Stimulated activated CD8-positive, alpha-beta memory T cell treated with anti-CD3 and anti-CD28 coated beads, Interleukin-7, amount 100 ng/mL, for 4 hours (primary cell): ENCODE results near the gene IGSF22.

ENCODE experiments used
- DNase-seq, 2 donors: peaks; one replicate each; pipeline ENCODE4 v3.0.0-alpha.2; 2020; ENCODE audit warnings: low read depth in 2 of 2

IGSF22 gene

DNA sequence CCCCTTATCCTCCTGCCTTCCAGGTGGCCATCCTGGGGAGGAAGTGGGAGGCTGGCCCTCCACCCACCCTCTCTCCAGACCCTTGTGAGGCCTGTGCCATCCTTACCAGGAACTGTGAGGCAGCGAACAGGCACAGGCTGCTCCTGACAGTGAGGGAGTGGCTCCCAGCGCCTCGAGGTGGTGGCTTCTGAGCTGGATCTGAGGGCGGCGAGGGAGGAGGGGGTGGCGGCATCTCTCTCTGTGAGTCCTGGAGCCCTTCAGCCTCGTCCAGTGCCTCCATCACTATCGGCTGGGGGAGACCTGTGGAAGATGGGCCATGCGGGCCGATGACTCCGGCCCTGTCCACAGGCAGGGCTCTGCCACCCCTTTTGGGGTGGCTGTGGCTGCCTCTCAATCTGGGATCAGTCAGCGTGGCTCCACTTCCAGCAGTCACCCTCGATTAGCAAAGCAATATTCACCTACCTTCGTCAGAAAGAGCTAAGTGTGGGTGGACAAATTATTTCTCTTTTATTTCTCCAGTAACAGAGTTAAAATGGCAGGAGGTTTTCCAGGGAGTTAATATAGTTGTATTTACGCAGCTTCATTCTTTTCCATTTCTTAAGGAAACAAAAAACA is 18.0 kb upstream of the IGSF22 start:
- no peak for DNase-seq

DNA sequence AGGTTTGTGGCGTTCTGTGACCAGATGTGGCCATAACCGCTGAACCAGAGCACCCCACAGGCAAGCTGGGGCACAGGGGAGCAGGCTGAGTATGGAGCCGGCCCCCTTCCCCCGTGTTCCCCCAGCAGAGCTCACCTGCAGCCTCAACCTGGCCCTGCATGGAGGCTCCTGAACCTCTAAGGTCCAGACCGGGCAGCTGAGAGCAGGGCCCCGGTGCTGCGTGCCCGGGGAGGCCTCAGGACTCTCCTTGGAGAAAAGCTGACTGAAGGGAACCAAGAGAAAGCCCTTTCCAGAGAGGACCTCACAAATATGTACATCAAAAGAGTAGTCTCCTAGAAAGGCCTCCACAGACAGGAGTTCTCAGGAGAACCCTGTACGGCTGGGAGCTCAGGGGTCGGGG is 17.4 kb upstream of the IGSF22 start:
- no peak for DNase-seq

DNA sequence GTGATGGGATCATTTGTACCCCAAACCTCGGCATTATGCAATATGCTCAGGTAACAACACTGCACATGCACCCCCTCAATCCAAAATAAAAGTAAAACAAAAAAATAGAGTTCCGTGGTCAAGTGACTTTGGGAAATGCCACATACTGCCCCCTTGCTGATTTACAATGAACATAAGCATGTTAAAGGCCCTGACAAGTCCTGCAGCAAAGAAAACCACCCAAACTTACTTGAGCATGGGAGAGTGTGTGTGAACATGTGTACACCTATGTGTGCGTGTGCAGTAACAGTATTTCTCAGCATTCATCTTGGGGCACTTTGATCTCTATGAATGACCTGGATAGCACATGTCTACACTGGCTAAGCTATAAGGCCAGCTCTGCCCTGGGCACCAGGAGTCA is 15.8 kb upstream of the IGSF22 start:
- no peak for DNase-seq

DNA sequence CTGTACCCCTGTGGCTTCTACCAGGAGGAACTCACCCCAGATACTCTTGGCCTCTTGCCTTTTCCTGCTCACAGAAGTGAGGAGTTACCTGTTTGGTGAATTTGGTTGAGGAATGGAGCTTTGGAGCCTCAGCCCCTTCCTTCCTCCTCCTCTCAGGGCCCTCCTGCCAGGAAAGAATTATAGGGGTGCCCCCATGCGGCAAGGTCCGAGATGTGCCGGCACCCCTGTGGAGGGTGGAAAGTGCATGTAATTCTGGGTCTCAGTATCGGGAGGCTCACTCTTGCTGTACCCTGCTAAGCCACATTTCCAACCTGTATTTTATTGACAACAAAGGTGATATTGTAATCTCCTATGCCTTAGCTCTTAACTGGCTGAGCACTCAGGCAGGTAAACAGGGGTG is 13.7 kb upstream of the IGSF22 start:
- DNase-seq: no peak

DNA sequence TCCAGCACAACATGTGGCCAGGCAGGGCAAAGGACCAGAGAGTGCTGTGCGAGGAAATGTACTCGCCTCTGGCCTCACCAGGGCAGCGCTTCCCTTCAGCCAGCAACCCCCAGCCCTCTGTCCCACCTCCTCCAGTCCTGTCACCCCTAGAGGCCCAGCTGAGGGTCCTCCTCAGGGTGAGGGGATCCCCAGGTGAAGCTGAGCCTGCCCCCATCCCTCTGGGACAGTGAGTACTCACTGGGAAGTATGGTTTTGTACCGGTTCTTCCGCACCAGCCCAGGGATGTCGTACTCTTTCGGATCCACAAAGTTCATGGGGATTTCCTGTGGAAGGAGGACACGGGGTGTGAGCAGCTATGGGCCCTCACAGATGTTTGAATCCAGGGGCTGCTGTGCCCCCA is 11.7 kb upstream of the IGSF22 start:
- no peak for DNase-seq

DNA sequence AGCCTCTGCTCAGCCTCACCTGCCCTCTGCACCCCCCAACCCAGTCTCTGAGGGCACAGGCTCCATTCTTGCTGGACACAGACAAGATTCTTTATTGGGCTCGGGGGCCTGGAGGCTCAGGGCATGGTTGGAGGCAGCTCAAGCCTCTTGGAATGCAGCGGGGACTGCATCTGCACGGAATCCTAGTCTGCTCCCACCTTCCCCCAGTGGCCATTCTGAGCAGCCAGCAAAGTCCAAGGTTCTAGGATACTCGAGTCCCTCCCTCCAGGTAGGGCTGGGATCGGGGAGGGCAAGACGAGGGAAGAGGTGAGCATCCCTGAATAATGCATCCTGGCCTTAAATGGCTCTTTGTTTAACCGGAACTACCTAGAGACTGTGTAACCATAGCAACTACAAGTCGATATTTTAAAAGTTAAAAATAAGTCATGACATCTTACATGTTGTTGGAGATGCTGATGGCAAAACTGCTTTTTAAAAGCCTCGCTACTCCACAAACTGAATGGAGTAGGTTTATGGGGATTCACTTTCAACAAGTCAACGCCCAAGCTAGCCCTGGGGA is 10.7 kb upstream of the IGSF22 start:
- DNase-seq: no peak

DNA sequence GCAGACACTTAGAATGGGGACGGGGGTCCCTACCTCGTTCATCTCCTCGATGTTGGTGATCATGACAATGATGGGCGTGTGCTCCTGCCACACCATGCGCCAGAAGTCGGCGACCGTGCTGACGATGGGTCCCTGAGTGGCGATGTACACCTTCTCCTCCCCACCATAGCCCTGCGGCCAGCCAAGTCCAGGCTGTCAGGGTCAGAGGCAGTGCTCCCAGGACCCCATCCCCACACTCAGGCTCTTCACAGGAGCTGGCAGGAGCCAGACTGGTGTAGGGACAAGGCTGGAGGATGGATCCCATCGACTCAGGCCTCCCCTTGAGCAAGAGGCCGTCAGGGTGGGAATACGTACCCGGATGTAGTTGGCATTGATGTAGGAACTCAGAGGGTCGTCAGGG is 7.2 kb upstream of the IGSF22 start:
- DNase-seq: no peak

DNA sequence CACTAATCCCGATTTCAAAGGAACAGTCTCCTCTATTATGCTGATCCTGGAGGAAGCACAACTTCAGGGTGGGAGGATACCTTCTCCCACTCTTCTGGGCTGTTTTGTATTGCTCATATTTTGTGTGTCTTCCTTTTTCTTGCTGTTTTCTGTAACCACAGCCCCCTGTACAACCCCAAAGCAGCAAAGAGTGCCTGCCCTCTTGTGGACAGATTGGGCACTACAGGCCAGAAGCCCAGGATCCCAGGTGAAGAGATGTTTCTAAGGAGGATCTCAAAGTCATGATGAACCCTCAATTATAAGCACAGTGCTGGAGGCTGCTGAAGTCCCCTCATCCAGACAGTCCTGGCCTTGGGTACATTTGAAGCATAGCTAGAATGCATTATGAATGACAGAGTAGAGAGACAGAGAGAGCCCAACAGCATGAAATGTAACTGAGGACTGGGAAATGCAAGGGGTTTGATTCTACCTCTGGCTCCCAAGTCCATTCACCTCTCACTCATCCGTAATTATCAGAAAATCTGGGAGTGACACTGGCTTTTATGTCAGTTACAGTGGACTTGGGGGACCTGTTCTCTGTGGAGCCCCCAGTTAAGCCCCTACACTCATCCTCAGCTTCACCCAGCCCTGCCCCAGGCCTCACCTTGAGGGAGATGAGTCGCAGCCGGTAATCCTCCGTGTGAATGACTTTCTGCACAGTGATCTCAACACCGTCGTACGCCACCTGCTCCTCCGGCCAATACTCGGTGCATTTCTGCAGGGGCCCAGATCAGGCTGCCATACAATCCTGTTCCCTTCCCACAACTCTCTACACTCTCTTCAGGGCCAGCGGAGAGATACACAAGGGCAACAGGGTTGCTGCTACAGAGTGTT is 6.2 kb upstream of the IGSF22 start:
- DNase-seq: peak; percentile 48 to 57

DNA sequence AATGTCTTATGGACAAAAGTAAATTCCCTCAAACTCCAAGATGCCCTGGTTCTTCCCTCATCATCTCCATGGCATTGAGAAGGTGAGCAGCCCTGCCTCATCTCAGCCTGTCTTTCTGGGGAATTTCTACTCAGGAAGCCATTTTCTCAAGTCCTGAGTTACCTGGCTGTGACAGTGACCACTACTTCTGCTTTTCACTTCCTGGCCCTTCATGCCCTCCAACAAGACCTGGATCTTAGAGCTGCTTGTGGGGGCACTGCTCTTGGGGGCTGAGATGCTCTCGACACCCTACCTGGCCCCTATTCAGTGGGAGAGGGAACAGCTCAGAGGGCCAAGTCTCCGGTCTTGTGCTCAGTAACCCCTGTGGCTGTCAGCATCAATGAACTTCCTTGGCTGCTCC is 5.5 kb upstream of the IGSF22 start:
- DNase-seq: no peak

DNA sequence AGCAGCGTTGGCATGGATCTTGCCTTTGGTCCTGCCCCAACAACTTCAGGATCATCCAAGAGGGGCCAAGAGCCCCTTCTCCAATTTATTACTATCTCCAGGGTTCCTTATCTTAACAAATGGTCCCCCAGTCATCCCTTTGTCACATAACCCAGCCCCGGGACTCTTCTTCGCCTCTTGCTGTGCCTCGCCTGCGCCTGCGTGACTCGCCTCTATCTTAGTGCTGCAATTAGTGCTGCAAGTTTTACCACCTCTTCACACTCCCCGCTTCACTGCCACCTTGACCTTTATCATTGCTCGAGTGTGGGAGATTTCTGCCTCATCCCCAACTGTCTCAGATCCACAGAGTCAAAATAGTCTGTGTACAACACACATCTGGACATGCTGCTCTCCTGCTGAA is 4.0 kb upstream of the IGSF22 start:
- no peak for DNase-seq

DNA sequence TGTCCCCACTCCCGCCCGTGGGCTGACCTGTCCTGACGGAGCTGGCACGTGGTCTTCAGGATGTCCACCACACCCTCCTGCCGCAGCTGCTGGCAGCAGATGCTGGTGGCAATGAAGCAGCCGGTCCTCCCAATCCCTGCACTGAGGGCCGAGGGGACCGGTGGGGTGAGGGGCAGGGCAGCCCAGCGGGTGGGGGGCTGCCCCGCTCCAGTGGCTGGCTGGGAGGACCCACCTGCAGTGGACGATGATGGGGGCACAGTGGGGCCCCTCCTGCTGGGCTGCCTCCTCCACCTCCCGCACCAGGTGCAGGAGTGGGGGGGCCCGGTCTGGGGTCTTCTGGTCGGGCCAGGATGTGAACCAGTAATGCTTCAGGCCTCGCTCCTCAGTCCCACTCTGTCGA is 3.4 kb upstream of the IGSF22 start:
- DNase-seq: no peak

DNA sequence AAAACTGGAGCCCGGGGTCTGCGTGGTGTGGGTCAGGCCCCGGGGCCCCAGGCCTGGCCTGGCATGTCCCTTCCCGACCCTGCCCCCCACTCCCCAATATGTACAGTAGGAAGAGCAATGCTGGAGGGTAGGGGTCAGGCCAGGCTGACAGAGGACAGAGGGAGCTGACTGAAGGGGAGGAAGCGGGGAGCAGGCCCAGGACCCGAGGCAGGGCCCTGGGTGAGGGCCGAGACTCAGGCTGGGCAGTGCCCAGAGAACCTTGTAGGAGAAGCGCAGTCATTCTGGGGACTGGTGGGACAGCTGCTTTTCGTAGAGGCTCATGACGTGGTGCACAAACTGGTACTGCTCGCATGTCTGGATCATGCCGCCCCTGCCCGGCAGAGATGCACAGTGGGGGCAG is 2.7 kb upstream of the IGSF22 start:
- no peak for DNase-seq

DNA sequence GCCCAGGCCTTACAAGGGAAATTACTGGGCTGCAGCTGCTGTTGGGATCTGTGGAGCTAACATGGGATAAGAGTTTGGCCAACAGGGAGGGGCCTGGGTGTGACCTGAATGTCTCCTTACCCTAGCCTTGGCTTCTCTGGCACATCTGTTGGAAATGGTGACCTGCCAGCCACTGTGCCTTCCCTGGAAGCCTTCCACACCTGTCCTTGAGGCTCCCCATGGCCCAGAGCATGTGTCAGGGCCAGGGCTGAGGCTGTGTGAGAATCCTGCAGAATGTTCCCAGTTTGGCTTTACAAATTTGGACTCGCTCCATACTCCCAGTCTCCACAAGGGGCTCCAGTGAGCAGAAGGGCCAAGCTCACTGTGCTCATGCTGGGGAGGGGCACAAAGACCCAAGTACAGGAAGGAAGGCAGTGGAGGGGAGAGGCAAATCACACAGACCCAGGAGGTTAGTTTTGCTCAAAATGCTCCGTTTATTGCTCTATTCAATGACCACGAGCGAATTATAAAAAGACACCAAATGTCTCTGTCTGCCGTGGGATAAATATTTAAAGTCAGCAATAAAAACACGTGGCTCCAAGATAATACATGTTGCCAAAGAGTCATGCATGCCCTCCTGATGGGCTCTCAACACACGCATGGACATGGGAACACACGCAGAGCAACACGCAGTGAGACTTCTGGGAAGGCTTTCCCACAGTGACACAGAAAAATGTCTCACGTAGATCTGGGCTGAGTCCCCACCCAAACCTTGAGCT is 1.7 kb upstream of the IGSF22 start:
- peak in 1 of 2 donors; percentile 19 for DNase-seq

DNA sequence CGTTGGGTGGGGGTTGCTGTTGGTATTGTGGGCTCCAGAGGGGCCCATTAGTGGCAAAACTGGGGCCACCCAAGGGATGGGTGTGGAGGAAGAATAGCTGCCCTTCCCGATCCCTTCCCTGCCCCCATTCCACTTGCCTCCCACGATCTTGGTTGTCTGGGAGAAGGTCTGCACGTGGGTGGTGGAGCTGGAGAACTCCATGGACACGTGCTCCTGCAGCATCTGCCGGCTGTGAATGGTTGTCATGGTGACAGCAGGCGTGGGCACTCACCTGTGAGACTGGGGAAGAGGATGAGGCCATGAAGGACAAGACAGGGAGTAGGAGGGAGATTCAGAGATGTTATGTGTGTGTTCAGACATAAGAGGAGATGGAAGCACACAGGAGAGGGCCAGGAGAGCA is 2.0 kb downstream of the IGSF22 start:
- no peak for DNase-seq

DNA sequence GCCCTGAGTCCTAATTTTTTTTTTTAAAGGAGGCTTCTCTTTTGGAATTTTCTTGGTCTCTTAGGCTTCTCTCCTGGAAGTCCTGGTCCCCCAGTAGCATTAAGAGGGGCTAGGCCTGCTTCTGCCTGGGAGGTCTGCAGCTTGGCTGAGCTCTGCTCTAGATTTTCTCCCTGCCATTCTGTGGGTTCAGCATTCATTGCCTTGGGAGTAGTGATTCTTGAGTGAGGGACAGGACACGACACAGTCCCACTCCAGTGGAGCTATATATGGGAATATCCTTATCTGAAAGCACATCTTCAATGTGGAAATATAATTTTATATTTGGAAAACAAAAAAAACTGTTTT is 3.7 kb downstream of the IGSF22 start:
- no peak for DNase-seq

DNA sequence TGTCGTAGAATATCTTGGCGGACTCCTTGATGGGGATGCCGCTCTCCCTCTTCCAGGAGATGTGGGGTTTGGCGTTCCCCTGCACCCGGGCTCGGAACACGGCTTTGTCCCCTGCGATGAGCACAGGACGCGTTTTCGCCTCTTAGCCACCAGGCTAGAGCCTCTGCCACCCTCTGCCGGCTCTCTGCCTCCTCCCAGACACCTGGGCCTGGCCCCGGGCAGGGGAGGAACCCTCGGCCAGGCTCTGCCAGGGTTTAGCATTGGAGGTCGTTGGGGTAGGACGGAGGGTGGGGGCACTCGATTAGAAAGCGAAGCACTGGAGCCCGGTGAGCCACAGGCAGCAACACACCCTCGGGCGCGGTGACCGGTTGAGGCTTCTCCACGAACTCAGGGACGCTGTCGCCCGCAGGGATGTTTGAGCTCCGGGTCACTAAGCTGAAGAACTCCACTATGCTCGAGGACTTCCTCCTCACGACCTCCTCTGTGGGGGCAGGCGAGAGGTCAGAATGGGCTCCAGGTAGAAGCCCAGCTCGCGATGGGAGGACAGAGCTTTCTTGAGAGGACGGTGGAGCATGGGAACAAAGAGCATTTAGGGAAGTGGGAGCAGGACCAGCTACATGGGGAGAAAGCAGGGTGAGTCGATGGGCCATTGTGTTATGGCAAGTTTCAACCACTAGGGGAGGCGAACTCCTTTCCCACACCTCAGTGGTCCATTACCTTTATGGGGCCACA is 4.3 kb downstream of the IGSF22 start:
- peak in 1 of 2 donors; percentile 23 for DNase-seq

DNA sequence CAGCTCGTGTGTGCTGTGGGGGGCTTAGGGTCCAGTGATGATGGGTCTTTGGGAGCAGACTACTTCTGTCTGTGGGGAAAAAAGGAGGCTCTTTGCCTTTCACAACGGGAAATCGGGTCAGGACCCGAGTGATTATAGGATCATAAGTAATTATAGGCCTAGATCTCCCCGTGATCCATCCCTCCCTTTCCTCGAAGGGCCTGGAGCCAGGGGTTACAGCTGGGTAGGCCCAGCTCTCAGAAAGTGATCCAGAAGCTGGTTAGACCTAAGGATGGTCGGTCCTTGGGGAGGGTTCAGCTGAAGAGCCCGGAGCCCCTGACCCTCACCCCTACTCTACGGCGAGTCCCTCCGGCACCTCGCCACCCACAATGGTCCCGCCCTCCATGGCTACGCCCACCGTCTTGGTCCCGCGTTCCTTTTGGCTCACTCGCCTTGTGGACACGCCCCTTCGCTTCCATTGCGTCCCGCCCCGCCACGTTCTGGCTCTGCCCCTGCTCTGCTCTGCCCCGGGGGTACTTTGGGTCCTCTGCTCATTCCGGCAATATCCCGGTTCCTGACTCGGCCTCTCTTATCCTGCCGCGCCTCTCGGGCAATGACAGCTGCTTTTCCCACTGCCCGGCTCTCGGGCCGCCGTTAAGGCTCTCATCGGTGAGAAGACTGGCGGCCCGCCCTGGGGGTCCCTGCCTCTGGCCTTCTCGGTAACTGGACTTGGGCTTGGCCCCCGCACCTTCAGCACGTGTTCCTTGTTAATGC is 5.0 kb downstream of the IGSF22 start:
- DNase-seq: peak; percentile 70 to 79

DNA sequence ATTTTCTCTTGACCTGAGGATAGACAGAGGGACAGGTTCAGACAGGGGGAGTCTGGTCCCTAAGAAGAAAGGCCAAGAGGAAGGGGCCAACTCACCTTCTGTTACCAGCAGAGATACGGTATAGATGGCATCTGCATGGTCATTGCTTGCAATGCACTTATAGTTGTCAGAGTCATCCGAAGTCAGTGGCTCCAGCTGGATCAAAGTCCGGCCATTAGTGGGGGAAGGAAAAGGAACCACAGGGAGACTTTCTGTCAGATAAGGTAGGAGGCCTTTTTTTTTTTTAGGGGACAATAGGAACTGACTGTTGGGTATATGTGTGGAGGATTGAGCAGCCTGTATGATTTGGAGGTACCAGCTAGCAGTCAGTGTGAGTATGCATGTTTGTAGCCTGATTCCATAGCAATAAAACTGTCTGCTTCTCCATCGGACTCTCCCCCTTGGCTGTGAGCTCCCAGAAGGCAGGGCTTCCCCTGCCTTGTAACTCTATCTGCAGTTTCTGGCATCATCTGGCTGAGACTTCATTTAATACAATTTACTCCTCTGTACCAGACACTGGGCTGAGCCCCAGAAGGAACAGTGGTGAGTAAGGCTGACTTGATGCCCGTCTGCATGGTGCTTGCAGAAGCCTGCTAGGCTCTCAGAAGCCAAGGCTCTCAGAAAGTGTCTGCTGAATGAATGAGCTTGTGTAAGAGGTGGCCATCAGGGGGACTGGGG is 5.7 kb downstream of the IGSF22 start:
- no peak for DNase-seq

DNA sequence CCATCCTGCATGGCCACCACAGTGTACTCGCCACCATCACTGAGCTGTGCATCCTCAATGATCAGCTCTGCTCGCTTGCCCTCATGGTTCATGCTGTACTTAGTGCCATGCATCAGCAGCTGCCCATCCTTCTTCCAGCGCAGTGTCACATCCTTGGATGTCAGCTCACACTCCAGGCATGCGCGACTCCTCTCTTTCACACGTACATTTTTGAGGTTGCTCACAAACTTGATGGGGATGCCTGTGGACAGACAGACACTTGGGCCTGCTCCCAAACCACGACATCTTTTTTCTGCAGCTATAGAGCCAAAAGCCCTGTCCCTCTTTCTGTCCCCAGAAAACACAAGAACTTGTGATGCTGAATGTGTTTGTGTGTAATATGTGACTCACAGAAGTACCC is 10.5 kb downstream of the IGSF22 start:
- DNase-seq: no peak

DNA sequence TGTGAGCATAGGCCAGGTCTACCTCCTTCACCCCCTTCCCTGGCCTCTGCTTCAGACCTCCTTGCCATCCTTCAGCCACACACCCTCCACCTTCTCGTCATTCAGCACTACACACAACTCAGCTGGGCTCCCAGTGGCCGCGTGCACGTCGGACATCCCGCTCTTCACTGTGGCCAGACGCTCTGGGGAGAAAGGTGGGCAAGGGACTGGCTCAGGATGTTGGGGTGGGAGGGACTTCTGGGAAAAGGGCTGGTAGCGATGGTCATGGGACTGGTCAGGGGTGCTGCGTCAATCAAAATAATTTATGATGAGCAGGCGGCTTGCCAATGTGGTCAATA is 11.6 kb downstream of the IGSF22 start:
- no peak for DNase-seq
